Activated CD8-positive, alpha-beta memory T cell treated with anti-CD3 and anti-CD28 coated beads, Interleukin-2, amount 50 U/mL, for 24 hours (primary cell): ENCODE results near the gene ATP1A1.

Experiments used
- DNase-seq: peaks from one replicate; pipeline ENCODE4 v3.0.0-alpha.2; 2020; ENCODE audit errors: extremely low read depth

Gene ATP1A1

DNA sequence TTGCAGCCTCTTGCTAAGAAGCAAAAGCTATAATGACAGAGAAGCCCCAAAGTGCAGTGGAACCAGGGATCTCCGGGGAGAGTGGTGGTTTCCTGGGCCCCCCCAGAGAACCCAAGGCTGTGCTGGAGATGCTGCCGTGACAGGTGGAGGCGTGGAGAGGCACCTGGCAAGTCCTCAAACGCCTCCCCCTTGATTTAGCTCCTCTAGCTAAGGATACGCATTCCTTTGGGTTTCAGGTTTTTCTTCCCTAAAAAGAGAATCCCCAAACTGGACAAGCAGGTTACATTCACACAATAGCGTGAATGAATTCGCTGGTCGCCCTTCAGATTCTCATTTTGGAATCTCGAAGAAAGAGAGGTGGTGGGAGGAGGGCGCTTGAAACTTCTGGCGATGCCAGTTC lies 853 bp upstream of the ATP1A1 start:
- DNase-seq = no peak

- DNase-seq = no peak
These were observed 648 bp downstream of the ATP1A1 start for GRCh38 chr1:116373431-116374352.

GRCh38 chr1:116374353-116375147 lies 1.5 kb downstream of the ATP1A1 start:
- no peak for DNase-seq

- DNase-seq = no peak
These were observed 2.3 kb downstream of the ATP1A1 start for GRCh38 chr1:116375148-116375886.

GRCh38 chr1:116375887-116376728 lies 3.1 kb downstream of the ATP1A1 start:
- no peak for DNase-seq

- no peak for DNase-seq
These were observed 3.7 kb downstream of the ATP1A1 start for GRCh38 chr1:116376729-116377086.

- no peak for DNase-seq
These were observed 4.8 kb downstream of the ATP1A1 start for GRCh38 chr1:116377541-116378529.

- DNase-seq = no peak
These were observed 6.1 kb downstream of the ATP1A1 start for GRCh38 chr1:116379057-116379630.

DNA sequence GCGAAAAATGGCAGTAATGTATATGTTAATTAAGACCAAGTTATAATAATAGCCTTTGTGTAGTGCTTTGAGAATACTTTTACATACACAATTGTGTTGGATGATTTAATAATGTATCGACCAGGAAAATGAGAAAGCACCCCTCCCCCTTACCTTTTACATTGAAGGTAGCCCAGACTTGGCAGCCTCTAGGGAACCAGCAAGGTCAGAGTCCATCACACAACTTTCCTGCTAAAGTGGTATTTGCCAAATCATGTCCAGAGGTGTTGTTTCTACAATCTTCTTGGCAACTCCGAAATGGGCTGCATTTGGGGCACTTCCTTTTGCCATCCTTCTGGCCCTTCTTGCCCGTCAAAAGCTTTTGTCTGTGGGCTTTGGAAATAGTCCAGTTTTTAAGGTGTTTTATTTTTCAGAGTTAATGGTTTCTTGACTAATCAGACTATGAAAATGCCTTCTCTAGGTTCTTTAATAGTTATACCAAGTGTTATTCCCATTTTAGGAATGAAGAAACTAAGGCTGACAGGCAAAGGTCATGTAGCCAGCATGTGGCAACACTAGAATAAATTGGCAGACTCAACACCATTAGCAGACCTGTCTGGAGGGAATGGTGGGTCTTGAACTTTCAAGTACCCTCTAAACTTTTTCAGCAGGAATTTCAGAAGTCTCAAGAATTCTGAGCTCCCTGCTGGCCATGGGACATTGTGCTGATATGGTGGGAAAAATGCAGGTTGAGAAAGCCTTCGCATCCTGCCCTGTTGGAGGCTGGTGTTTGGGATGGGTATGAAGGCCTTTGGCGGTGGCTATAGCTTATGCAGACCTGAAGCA lies 6.8 kb downstream of the ATP1A1 start:
- DNase-seq = no peak

DNA sequence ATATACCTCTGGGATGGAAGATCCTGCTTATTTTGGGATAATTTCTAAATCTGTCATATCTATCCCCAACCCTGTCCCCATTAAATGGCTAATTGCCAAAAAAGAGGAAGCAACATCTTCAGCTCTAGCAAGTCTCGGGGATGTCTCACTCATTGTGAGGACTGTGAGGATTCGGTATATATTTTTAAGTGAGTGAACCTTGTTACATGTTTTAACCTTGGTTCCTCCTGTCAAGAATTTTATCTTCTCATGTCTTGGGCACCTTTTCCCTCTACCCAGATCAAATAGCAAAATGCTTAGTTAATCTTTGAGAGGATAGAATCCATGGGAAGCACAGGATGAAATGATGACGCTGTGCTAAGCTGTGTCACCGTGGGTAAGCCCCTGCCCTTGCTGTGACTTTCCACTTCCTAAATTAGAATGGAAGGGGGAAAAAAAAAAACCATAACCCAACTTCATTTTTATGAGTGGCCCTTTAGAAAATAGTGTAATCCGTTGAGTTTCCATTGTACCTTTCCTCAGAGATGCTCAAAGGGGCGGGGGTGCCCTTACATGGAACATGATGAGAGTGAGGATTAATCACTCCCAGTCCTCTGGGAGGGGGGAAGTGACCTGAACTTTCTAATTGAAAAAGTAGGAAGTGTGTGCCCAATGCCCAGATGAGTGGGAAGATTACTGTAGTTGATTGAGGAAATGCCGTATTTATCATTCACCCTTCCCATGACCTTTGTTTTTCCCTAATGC lies 7.6 kb downstream of the ATP1A1 start:
- DNase-seq = no peak

DNA sequence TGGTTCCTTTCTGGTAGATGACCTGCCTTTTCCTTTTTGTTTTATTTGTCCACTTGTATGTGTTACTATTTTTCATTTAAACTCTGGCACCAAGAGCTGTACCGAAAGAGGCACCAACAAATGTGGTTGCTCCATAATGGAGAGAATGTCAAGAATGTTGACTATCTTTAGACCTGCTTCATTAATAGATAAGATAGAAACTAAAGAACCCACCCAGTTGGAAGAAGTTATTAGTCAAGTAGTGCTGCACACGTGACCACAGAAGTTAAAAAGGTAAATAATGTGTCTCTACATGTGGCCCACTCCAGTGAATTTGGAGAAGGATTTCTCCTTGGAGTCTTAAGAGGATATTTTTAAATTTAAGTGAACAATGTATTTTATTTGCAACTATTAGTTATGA lies 9.3 kb downstream of the ATP1A1 start:
- DNase-seq = no peak

DNA sequence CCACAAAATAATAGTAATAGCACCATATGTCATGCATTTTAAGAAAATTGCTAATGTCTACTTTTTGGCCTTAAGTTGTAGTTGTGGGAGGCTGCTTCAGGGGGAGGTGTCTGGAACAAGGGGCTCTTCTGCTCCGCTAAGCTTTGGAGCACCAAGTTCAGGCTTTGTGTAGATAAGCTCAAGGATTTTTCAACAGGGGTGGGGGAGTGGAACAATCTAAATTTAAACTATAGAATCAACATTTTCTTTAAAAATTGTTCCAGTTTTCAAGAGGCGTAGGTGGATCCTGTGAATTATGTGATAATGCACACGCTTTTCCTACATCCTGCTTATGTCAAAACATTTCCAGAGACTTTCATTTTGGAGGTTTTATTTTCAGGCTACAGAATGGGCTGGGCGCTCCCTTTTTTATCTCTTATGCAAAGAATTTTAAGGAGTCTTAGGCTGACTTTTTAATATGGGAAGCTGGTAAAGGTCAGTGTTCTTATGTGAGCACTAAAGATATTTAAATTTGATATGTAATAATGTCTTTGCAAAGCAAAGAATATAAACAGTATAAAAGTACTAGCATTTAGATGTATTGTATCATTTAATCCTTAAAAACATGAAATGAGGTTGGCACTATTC lies 9.9 kb downstream of the ATP1A1 start:
- DNase-seq = no peak

DNA sequence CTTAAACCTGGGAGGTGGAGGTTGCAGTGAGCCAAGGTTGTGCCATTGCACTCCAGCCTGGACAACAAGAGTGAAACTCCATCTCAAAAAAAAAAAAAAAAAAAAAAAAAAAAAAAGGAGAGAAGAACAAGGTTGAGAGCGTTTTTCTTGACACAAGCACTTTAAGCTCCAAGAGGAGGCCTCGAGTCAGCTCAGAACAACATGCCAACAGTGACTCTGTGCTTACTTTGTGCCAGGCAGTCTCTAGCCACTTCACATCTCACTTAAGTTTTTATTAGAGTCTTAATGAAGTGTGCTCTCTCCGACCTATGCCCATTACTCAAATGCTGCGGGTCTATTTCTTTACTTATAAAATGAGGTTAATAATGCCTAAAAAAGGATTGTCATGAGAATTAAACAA lies 13.0 kb downstream of the ATP1A1 start:
- DNase-seq = no peak

GRCh38 chr1:116387551-116387950 lies 14.5 kb downstream of the ATP1A1 start:
- DNase-seq = no peak

- DNase-seq = no peak
These were observed 15.1 kb downstream of the ATP1A1 start for GRCh38 chr1:116388122-116388521.

- no peak for DNase-seq
These were observed 16.0 kb downstream of the ATP1A1 start for GRCh38 chr1:116389013-116389412.

GRCh38 chr1:116389686-116390085 lies 16.6 kb downstream of the ATP1A1 start:
- no peak for DNase-seq

GRCh38 chr1:116390195-116390594 lies 17.2 kb downstream of the ATP1A1 start:
- DNase-seq = no peak
